Measurements from ENCODE around the gene VWF.

DNA sequence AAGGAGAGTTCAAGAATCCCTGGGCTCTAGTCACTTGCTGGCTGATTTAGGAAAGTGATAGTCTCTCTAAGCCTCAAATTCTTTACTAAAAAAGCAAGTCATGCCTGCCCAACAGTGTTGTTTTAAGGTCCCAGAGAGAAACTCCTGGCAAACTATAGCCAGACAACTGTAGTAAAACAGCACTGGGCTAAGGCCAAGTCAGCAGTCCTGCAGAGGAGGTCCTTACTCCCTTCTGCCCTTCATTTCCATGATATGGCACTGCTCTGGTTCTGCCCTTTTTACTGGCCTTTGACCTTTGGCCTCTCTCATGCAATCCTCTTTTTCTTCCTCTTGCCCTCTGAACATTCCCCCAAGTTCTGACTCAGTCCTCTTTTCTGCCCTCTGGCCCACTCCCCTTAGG lies 74.9 kb downstream of the VWF start:
- TF ChIP-seq, protein P1, sequence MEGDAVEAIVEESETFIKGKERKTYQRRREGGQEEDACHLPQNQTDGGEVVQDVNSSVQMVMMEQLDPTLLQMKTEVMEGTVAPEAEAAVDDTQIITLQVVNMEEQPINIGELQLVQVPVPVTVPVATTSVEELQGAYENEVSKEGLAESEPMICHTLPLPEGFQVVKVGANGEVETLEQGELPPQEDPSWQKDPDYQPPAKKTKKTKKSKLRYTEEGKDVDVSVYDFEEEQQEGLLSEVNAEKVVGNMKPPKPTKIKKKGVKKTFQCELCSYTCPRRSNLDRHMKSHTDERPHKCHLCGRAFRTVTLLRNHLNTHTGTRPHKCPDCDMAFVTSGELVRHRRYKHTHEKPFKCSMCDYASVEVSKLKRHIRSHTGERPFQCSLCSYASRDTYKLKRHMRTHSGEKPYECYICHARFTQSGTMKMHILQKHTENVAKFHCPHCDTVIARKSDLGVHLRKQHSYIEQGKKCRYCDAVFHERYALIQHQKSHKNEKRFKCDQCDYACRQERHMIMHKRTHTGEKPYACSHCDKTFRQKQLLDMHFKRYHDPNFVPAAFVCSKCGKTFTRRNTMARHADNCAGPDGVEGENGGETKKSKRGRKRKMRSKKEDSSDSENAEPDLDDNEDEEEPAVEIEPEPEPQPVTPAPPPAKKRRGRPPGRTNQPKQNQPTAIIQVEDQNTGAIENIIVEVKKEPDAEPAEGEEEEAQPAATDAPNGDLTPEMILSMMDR (IDR thresholded peaks at IDR 0.05; ENCODE audit: insufficient read depth, low read length) = no peak
- TF ChIP-seq POLR2AphosphoS5 (IDR thresholded peaks at IDR 0.05; ENCODE audit: low read depth) (no peak), REST (IDR thresholded peaks at IDR 0.05; ENCODE audit: insufficient replicate concordance, low read depth) (no peak), GABPA (IDR thresholded peaks at IDR 0.05; ENCODE audit: low read depth) (no peak), SPI1 (IDR thresholded peaks at IDR 0.05; ENCODE audit: borderline replicate concordance, low read depth) (no peak)
